ENCODE measurements around the gene HP.

The HP gene

GRCh38 chr16:72091217-72091616 lies 36.9 kb downstream of the HP start:
- DNase-seq (ENCODE audit: low read depth in 3 of 3): no peak

- no peak for DNase-seq (ENCODE audit: low read depth in 3 of 3)
Measured at GRCh38 chr16:72092832-72093447, 38.6 kb downstream of the HP start.

- DNase-seq (ENCODE audit: low read depth in 3 of 3): peak; percentile 59 to 83 (median 82)
Measured at GRCh38 chr16:72093448-72094265, 39.4 kb downstream of the HP start, which contains the start of the genes DHX38 and TXNL4B. TSS of gene DHX38 (plus strand) at chr16:72093847. CDS start at chr16:72096158, 2,311 bp downstream. TSS of gene TXNL4B (minus strand) at chr16:72093620. CDS start at chr16:72090749, 2,871 bp downstream.

- DNase-seq (ENCODE audit: low read depth in 3 of 3): peak in 2 of 3 experiments; percentile 38 to 41
Measured at GRCh38 chr16:72094266-72094610, 39.9 kb downstream of the HP start.

DNA sequence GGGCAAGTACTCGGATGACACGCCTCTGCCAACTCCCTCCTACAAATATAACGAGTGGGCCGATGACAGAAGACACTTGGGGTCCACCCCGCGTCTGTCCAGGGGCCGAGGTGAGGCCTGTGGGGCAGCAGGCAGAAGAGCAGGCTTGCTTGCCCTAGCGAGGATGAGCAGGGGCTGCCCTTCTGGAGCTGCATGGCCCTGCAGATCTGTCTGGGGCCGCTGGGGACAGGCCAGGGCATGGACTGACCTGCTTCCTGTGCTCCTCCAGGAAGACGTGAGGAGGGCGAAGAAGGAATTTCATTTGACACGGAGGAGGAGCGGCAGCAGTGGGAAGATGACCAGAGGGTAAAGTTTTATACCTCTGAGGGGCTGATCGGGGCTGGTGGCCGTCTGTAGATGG lies 44.6 kb downstream of the HP start:
- no peak for DNase-seq (ENCODE audit: low read depth in 3 of 3)

- peak in 2 of 3 experiments; percentile 5 to 7 for DNase-seq (ENCODE audit: low read depth in 3 of 3)
Measured at GRCh38 chr16:72099377-72099818, 45.1 kb downstream of the HP start.

- DNase-seq (ENCODE audit: low read depth in 3 of 3): no peak
Measured at GRCh38 chr16:72101195-72101594, 46.9 kb downstream of the HP start.

- no peak for DNase-seq (ENCODE audit: low read depth in 3 of 3)
Measured at GRCh38 chr16:72104905-72105304, 50.6 kb downstream of the HP start.

GRCh38 chr16:72105978-72106377 lies 51.7 kb downstream of the HP start:
- no peak for DNase-seq (ENCODE audit: low read depth in 3 of 3)

DNA sequence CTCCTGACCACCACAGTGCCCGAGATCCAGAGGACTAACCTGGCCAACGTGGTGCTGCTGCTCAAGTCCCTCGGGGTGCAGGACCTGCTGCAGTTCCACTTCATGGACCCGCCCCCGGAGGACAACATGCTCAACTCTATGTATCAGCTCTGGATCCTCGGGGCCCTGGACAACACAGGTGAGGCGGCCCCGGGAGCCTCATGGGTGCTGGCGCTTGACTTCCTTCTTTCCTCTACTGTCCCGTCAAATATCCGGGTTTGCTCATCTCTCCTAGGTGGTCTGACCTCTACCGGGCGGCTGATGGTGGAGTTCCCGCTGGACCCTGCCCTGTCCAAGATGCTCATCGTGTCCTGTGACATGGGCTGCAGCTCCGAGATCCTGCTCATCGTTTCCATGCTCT lies 53.1 kb downstream of the HP start:
- no peak for DNase-seq (ENCODE audit: low read depth in 3 of 3)

DNA sequence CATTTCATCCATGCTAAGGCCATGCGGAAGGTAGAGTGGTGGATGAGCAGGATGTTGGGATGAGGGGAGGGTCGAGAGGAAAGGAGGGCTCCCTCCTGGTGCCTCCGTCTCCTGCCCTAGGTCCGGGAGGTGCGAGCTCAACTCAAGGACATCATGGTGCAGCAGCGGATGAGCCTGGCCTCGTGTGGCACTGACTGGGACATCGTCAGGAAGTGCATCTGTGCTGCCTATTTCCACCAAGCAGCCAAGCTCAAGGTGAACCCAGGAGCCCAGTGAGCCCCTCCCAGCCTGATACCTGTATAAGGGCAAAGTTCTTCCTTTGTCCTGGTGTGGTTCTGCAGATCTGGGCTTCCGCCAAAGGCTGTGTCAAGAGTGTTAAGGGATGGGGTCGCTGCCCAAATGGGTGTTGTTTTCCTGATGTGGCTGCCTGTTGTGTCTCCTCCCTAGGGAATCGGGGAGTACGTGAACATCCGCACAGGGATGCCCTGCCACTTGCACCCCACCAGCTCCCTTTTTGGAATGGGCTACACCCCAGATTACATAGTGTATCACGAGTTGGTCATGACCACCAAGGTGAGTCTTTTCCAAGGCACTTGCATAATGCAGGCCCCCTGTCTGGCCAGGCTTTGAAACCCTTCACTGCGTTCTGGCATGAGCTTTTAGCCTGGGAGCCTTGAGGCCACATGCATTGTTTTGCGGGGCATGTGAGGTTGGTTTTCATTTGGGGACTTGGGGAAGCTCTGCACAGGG lies 54.2 kb downstream of the HP start:
- DNase-seq (ENCODE audit: low read depth in 3 of 3): no peak

DNA sequence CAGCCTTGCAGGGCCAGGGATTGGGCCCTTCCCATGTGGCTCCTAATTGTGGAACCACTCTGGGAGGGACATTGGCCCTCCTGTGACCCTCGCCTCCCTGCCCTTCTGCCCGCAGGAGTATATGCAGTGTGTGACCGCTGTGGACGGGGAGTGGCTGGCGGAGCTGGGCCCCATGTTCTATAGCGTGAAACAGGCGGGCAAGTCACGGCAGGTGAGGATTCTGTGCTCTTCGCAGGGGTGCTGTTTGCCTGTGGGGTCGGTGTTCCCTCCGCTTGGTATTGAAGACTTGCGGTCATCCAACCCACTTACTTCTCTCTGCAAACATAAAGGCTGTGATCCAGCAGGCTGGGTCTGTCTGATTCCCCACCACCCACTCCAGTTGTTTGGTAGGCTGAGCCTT lies 55.0 kb downstream of the HP start:
- DNase-seq (ENCODE audit: low read depth in 3 of 3): no peak

GRCh38 chr16:72109966-72110530 lies 55.7 kb downstream of the HP start:
- no peak for DNase-seq (ENCODE audit: low read depth in 3 of 3)
